ENCODE data around the gene COPS6. TPM values are rescaled to one million over a fixed set of nuclear protein-coding genes. Genes with fewer than 3 reads are reported as not detected.

Gene COPS6
- total and polyA plus RNA-seq, 4 experiments from 2014 or later, result 85.5 to 261 (median 122) TPM

DNA sequence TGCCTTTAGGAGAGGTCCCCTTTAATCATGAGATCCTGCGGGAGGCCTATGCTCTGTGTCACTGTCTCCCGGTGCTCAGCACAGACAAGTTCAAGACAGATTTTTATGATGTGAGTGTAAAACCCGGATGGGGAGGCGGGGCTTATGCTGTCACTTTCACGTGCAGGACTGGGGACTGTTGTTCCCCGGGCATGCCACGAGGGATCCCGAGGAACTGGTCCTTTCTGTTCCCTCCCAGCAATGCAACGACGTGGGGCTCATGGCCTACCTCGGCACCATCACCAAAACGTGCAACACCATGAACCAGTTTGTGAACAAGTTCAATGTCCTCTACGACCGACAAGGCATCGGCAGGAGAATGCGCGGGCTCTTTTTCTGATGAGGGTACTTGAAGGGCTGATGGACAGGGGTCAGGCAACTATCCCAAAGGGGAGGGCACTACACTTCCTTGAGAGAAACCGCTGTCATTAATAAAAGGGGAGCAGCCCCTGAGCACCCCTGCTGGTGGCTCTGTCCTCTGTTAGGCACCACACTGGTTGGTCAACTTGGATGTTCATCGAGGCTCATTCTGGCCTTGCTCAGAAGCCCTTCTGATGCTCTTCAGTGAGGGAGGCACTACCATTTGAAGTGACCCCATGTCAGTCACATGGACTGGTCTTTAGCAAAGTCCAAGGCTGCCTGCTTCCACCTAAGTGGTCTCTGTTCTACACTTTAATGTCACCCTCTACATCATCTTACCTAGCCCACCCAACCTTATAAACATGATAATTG lies 2.8 kb downstream of the COPS6 start:
- Mint-ChIP-seq H3K27me3 (no peaks in the 10 kb centered on the region), H3K36me3 (peaks cover 43 to 71% of the 10 kb centered on the region in 2 donors), H3K27ac (peak overlapping the region in 4 of 7 donors; percentile 19 to 90 (median 59)), H3K4me3 (peak overlapping the region in 3 of 8 donors; percentile 19 to 86 (median 43)), H3K9me3 (peaks cover 0 to 4% (median 0%) of the 10 kb centered on the region in 8 donors), H3K4me1 (peaks cover 15 to 41% (median 29%) of the 10 kb centered on the region in 4 donors)
- Histone ChIP-seq H3K4me3 (ENCODE audit: low read length in 2 of 2) (no peak overlapping the region), H3K4me1 (ENCODE audit: insufficient read depth, low read length) (peaks cover 16% of the 10 kb centered on the region), H3K36me3 (ENCODE audit: insufficient read depth, low read length) (peaks cover 63% of the 10 kb centered on the region), H3K27ac (ENCODE audit: low read depth, low read length) (no peak overlapping the region), H3K9me3 (ENCODE audit: control insufficient read depth in 1 of 2, low read length in 2 of 2) (no peaks in the 10 kb centered on the region), H3K27me3 (ENCODE audit: insufficient read depth, low read length) (no peaks in the 10 kb centered on the region)
- ChIA-PET CTCF (ENCODE audit: partially characterized antibody) (no interaction called here), POLR2A (ENCODE audit: partially characterized antibody) (interaction anchor here (0.9 to 6.2 kb wide), 3 partner anchors 9 to 57 kb away, joined by 4 to 83 read pairs (median 5); partner anchors contain the start of genes AP4M1, LAMTOR4, MBLAC1 and MCM7)
- DNase-seq, result no peak
- intact Hi-C loops (cut with micrococcal nuclease), result no loop called here

DNA sequence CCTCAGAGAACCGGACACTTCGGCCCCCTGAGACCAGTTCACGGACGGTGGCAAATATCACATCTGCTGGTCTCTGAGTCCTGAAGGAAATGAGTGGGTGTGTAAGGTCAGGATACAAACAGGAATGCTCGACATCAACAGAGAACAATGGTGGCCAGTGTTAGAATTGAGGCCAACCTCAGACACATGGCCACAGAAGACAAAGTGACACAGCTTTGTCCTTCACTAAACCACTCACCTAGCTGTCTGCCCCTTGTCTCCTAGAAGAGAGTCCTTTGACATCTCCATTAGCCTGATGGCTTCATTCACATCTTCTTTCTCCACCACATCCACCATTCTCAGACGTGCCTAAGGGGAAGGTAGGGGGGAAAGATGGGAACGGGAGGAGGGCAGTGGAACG lies 4.3 kb downstream of the COPS6 start:
- peaks cover 54 to 83% of the 10 kb centered on the region in 2 donors for H3K36me3 Mint-ChIP-seq
- H3K27ac Mint-ChIP-seq, result peak overlapping the region in 1 of 7 donors; percentile 79
- CTCF ChIA-PET (ENCODE audit: partially characterized antibody), result interaction anchor here (1.5 kb wide), 1 partner anchor 10 kb away, joined by 4 read pairs; no protein-coding TSS in a partner anchor

DNA sequence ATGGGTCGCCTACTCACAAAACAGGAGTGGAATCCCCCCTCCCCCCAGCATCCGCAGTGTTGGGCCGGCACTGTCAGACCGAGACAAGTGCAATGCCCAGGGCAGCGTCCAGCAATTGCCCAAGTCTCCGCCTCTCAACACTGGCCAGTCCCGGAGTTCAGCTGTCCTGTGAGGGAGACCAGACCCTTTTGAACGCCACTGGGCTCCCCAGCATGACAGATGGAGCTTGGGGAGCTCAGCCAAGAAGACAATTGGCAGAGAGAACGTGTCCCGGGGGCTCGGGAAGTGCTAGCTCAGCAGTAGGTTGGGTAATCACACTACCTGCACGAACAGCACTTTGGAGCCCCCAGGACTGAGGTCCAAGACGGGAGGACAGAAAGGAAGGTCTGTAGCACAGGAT lies 4.7 kb downstream of the COPS6 start:
- Mint-ChIP-seq H3K4me3 (peak overlapping the region in 1 of 8 donors; percentile 18), H3K27ac (peak overlapping the region in 1 of 7 donors; percentile 79), H3K9me3 (peaks cover 0 to 4% (median 0%) of the 10 kb centered on the region in 8 donors), H3K36me3 (peaks cover 57 to 86% of the 10 kb centered on the region in 2 donors), H3K27me3 (no peaks in the 10 kb centered on the region), H3K4me1 (peaks cover 14 to 41% (median 26%) of the 10 kb centered on the region in 4 donors)
- Histone ChIP-seq H3K4me3 (ENCODE audit: low read length in 2 of 2) (no peak overlapping the region), H3K9me3 (ENCODE audit: control insufficient read depth in 1 of 2, low read length in 2 of 2) (no peaks in the 10 kb centered on the region), H3K27ac (ENCODE audit: low read depth, low read length) (no peak overlapping the region), H3K27me3 (ENCODE audit: insufficient read depth, low read length) (no peaks in the 10 kb centered on the region), H3K4me1 (ENCODE audit: insufficient read depth, low read length) (peaks cover 15% of the 10 kb centered on the region), H3K36me3 (ENCODE audit: insufficient read depth, low read length) (peaks cover 79% of the 10 kb centered on the region)
- intact Hi-C loops (cut with micrococcal nuclease), result no loop called here
- DNase-seq, result no peak
- CTCF ChIA-PET (ENCODE audit: partially characterized antibody), result interaction anchor here (1.5 kb wide), 1 partner anchor 11 kb away, joined by 4 read pairs; no protein-coding TSS in a partner anchor
- POLR2A ChIA-PET (ENCODE audit: partially characterized antibody), result interaction anchor here (2.0 kb wide), 1 partner anchor 33 kb away, joined by 5 read pairs; the partner anchor contains the start of gene MBLAC1

More for the DNA sequence above, 4.3 kb downstream of the COPS6 start:
- H3K9me3 ChIP-seq (ENCODE audit: control insufficient read depth in 1 of 2, low read length in 2 of 2), result no peaks in the 10 kb centered on the region
- no peaks in the 10 kb centered on the region for H3K27me3 Mint-ChIP-seq
- intact Hi-C loops (cut with micrococcal nuclease), result no loop called here
- peaks cover 16 to 41% (median 25%) of the 10 kb centered on the region in 4 donors for H3K4me1 Mint-ChIP-seq
- POLR2A ChIA-PET (ENCODE audit: partially characterized antibody), result interaction anchor here (2.0 kb wide), 1 partner anchor 34 kb away, joined by 5 read pairs; the partner anchor contains the start of gene MBLAC1
- H3K4me3 ChIP-seq (ENCODE audit: low read length in 2 of 2), result no peak overlapping the region
- H3K4me1 ChIP-seq (ENCODE audit: insufficient read depth, low read length), result peaks cover 17% of the 10 kb centered on the region
- no peak for DNase-seq
- H3K27me3 ChIP-seq (ENCODE audit: insufficient read depth, low read length), result no peaks in the 10 kb centered on the region
- no peak overlapping the region for H3K27ac ChIP-seq (ENCODE audit: low read depth, low read length)
- H3K9me3 Mint-ChIP-seq, result peaks cover 0 to 4% (median 0%) of the 10 kb centered on the region in 8 donors
- H3K36me3 ChIP-seq (ENCODE audit: insufficient read depth, low read length), result peaks cover 75% of the 10 kb centered on the region
- H3K4me3 Mint-ChIP-seq, result peak overlapping the region in 1 of 8 donors; percentile 18

DNA sequence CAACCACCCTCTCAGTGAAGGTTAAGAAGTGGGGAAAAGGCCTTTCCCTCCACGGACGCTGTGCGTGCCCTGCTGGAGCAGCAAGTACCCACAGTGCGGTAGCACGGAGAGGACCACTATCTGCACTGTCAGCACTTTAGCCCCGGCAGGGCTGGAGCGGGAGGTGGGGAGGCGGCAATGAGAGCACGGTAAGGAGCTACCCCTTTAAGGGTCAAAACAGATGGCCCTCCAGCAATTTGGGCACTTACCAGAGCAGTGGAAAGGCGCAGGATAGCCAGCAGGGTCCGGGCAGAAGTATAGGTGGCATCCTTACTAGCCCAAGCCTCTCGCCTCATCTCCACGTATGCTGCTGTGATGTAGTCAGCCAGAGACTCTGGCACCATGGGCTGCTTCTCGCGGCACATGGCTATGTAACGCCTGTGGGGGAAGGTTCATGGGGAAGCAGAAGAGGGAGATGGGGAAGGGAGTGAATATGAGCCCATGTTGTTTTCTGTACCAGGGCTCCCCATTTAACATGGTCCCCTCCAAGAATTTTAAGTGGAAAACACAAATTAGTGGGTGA lies 5.2 kb downstream of the COPS6 start:
- Mint-ChIP-seq H3K9me3 (peaks cover 0 to 4% (median 0%) of the 10 kb centered on the region in 8 donors), H3K4me1 (peaks cover 18 to 44% (median 28%) of the 10 kb centered on the region in 4 donors), H3K27ac (no peak overlapping the region), H3K27me3 (no peaks in the 10 kb centered on the region), H3K4me3 (no peak overlapping the region), H3K36me3 (peaks cover 62 to 90% of the 10 kb centered on the region in 2 donors)
- intact Hi-C loops (cut with micrococcal nuclease), result no loop called here
- Histone ChIP-seq H3K4me1 (ENCODE audit: insufficient read depth, low read length) (peaks cover 19% of the 10 kb centered on the region), H3K27me3 (ENCODE audit: insufficient read depth, low read length) (no peaks in the 10 kb centered on the region), H3K27ac (ENCODE audit: low read depth, low read length) (no peak overlapping the region), H3K36me3 (ENCODE audit: insufficient read depth, low read length) (peaks cover 85% of the 10 kb centered on the region), H3K9me3 (ENCODE audit: control insufficient read depth in 1 of 2, low read length in 2 of 2) (no peaks in the 10 kb centered on the region), H3K4me3 (ENCODE audit: low read length in 2 of 2) (no peak overlapping the region)
- ChIA-PET POLR2A (ENCODE audit: partially characterized antibody) (interaction anchor here (1.0 to 2.2 kb wide), 2 partner anchors 12 to 26 kb away, joined by 3 to 8 read pairs; no protein-coding TSS in a partner anchor), CTCF (ENCODE audit: partially characterized antibody) (interaction anchor here (1.5 kb wide), 1 partner anchor 11 kb away, joined by 4 read pairs; no protein-coding TSS in a partner anchor)
- DNase-seq, result no peak

DNA sequence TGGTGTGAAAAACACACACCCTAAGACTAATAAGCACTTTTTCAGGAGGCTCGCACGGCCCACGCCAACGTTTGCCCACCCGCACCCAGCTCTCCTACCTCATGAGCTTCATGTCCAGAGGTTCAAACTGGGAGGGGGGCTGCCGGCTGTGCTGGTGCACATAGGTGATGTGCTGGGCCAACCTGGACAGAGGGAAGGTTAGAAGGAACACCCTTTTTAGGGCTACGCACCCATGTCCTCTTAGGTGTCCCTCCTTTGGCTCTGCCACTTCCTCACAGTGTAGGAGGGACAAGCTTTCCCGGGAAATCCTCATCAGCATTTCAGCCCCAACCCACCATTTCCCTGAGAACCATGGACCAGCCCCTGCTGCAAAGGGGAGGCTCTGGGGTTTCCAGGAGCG lies 6.5 kb downstream of the COPS6 start:
- peaks cover 0 to 2% (median 0%) of the 10 kb centered on the region in 8 donors for H3K9me3 Mint-ChIP-seq
- H3K27me3 Mint-ChIP-seq, result no peaks in the 10 kb centered on the region
- Histone ChIP-seq H3K4me3 (ENCODE audit: low read length in 2 of 2) (no peak overlapping the region), H3K9me3 (ENCODE audit: control insufficient read depth in 1 of 2, low read length in 2 of 2) (no peaks in the 10 kb centered on the region), H3K27ac (ENCODE audit: low read depth, low read length) (no peak overlapping the region), H3K4me1 (ENCODE audit: insufficient read depth, low read length) (peaks cover 22% of the 10 kb centered on the region), H3K27me3 (ENCODE audit: insufficient read depth, low read length) (no peaks in the 10 kb centered on the region), H3K36me3 (ENCODE audit: insufficient read depth, low read length) (peaks cover 91% of the 10 kb centered on the region)
- peak overlapping the region in 2 of 7 donors; percentile 36 to 54 for H3K27ac Mint-ChIP-seq
- H3K4me3 Mint-ChIP-seq, result no peak overlapping the region
- ChIA-PET CTCF (ENCODE audit: partially characterized antibody) (interaction anchor here (1.0 kb wide), 1 partner anchor 13 kb away, joined by 3 read pairs; no protein-coding TSS in a partner anchor), POLR2A (ENCODE audit: partially characterized antibody) (interaction anchor here (1.0 to 2.2 kb wide), 5 partner anchors 9 to 33 kb away, joined by 3 to 8 read pairs (median 4); no protein-coding TSS in a partner anchor)
- no peak for DNase-seq
- intact Hi-C loops (cut with micrococcal nuclease), result no loop called here
- peaks cover 19 to 47% (median 30%) of the 10 kb centered on the region in 4 donors for H3K4me1 Mint-ChIP-seq
- H3K36me3 Mint-ChIP-seq, result peaks cover 71 to 94% of the 10 kb centered on the region in 2 donors

DNA sequence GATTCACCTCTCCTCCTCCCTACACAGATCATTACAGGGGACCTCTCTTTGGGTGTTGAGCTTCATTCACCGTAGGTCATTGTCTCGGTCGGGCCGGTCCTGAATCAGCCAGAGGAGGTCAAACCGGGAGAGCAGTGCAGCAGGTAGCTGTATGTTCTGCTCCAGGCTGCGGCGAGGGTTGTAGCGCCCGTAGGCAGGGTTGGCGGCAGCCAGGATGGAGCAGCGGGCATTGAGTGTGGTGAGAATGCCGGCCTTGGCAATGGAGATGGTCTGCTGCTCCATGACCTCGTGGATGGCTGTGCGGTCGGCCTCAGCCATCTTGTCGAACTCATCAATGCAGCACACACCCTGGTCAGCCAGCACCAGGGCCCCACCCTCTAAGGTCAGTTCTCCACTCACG lies 6.9 kb downstream of the COPS6 start:
- no peak overlapping the region for H3K27ac ChIP-seq (ENCODE audit: low read depth, low read length)
- Mint-ChIP-seq H3K4me3 (no peak overlapping the region), H3K9me3 (peaks cover 0 to 2% (median 0%) of the 10 kb centered on the region in 8 donors), H3K27me3 (peaks cover 0 to 2% of the 10 kb centered on the region in 2 donors), H3K4me1 (peaks cover 17 to 47% (median 31%) of the 10 kb centered on the region in 4 donors), H3K27ac (peak overlapping the region in 4 of 7 donors; percentile 36 to 54 (median 42)), H3K36me3 (peaks cover 71 to 93% of the 10 kb centered on the region in 2 donors)
- H3K4me3 ChIP-seq (ENCODE audit: low read length in 2 of 2), result no peak overlapping the region
- H3K36me3 ChIP-seq (ENCODE audit: insufficient read depth, low read length), result peaks cover 87% of the 10 kb centered on the region
- H3K9me3 ChIP-seq (ENCODE audit: control insufficient read depth in 1 of 2, low read length in 2 of 2), result no peaks in the 10 kb centered on the region
- no peak for DNase-seq
- H3K4me1 ChIP-seq (ENCODE audit: insufficient read depth, low read length), result peaks cover 22% of the 10 kb centered on the region
- ChIA-PET POLR2A (ENCODE audit: partially characterized antibody) (interaction anchor here (1.1 to 2.2 kb wide), 4 partner anchors 8 to 33 kb away, joined by 3 to 8 read pairs (median 4); no protein-coding TSS in a partner anchor), CTCF (ENCODE audit: partially characterized antibody) (interaction anchor here (1.0 kb wide), 1 partner anchor 13 kb away, joined by 3 read pairs; no protein-coding TSS in a partner anchor)
- intact Hi-C loops (cut with micrococcal nuclease), result no loop called here
- H3K27me3 ChIP-seq (ENCODE audit: insufficient read depth, low read length), result no peaks in the 10 kb centered on the region

Measured in CD4-positive, alpha-beta memory T cell (primary cell).